GM23248 (cell line): ENCODE results near the gene SKP1. TPM values are rescaled to one million over a fixed set of nuclear protein-coding genes. Genes with fewer than 3 reads are reported as not detected.

Source experiments
- DNase-seq: peaks from one replicate; pipeline ENCODE4 v3.0.0-alpha.2; 2015
- H2AFZ ChIP-seq: fragments of 200-600 bp; sonication (generic); 2 replicates; pipeline ENCODE4 v1.6.1; 2016; ENCODE audit warnings: antibody characterized with exemption
- H3F3A ChIP-seq: fragments of 200-600 bp; sonication (generic); 2 replicates; pipeline ENCODE4 v1.6.1; 2016; ENCODE audit warnings: mild to moderate bottlenecking, antibody characterized with exemption, mixed run types; ENCODE audit not compliant: insufficient read depth
- H3K27ac ChIP-seq: fragments of 200-600 bp; sonication (generic); 2 replicates; pipeline ENCODE4 v1.5.1; 2016; ENCODE audit warnings: mild to moderate bottlenecking
- H3K27me3 ChIP-seq: fragments of 200-600 bp; sonication (generic); replicated peaks from 2 replicates; pipeline ENCODE4 v1.6.1; 2016; ENCODE audit warnings: mild to moderate bottlenecking; ENCODE audit not compliant: insufficient read depth
- H3K36me3 ChIP-seq: fragments of 200-600 bp; sonication (generic); 2 replicates; pipeline ENCODE4 v1.6.1; 2016; ENCODE audit warnings: low read depth, mild to moderate bottlenecking
- H3K4me1 ChIP-seq: fragments of 200-600 bp; sonication (generic); 2 replicates; pipeline ENCODE4 v1.6.1; 2016; ENCODE audit warnings: mild to moderate bottlenecking; ENCODE audit not compliant: insufficient read depth
- H3K4me2 ChIP-seq: fragments of 200-600 bp; sonication (generic); one replicate; pipeline ENCODE4 v1.6.1; 2016; ENCODE audit warnings: mild to moderate bottlenecking; ENCODE audit not compliant: unreplicated experiment
- H3K4me3 ChIP-seq: fragments of 200-600 bp; sonication (generic); 2 replicates; pipeline ENCODE4 v1.5.1; 2016; ENCODE audit warnings: mild to moderate bottlenecking
- H3K79me2 ChIP-seq: fragments of 200-600 bp; sonication (generic); 2 replicates; pipeline ENCODE4 v1.6.1; 2016; ENCODE audit warnings: mild to moderate bottlenecking; ENCODE audit not compliant: insufficient read depth
- H3K9ac ChIP-seq: fragments of 200-600 bp; sonication (generic); 2 replicates; pipeline ENCODE4 v1.6.1; 2016; ENCODE audit warnings: mild to moderate bottlenecking
- H3K9me2 ChIP-seq: fragments of 200-600 bp; sonication (generic); 2 replicates; pipeline ENCODE4 v1.6.1; 2016; ENCODE audit warnings: mixed run types, mild to moderate bottlenecking, moderate library complexity; ENCODE audit not compliant: insufficient read depth
- H3K9me3 ChIP-seq: fragments of 200-600 bp; sonication (generic); one replicate; pipeline ENCODE4 v1.6.1; 2017; ENCODE audit warnings: low read depth
- H4K20me1 ChIP-seq: fragments of 200-600 bp; sonication (generic); 2 replicates; pipeline ENCODE4 v1.6.0; 2016; ENCODE audit not compliant: insufficient read depth
- EZH2 ChIP-seq: fragments of 200-600 bp; sonication (generic); IDR thresholded peaks from 2 replicates; pipeline ENCODE4 v1.6.1; 2018; ENCODE audit warnings: antibody characterized with exemption, mild to moderate bottlenecking; ENCODE audit not compliant: insufficient read depth, poor library complexity, severe bottlenecking
- EZH2phosphoT487 ChIP-seq: fragments of 200-600 bp; sonication (generic); IDR thresholded peaks from 2 replicates; pipeline ENCODE4 v1.6.1; 2018; ENCODE audit warnings: antibody characterized with exemption, moderate library complexity, mild to moderate bottlenecking, low read depth; ENCODE audit not compliant: insufficient read depth
- WGBS, 2 experiments: methylation state at CpG; one replicate each; pipeline ENCODE4 v1.1.6; 2015 to 2017; ENCODE audit warnings: low lambda C conversion rate in 2 of 2, low coverage in 1 of 2; ENCODE audit errors: missing lambda C conversion rate in 2 of 2; 5-methylcytosine and 5-hydroxymethylcytosine counted together
- in situ Hi-C: fragments of 300-500 bp; cut with MboI; formaldehyde crosslinking; loops from 2 replicates; pipeline ENCODE4 v1.15.0; 2020
- polyA plus RNA-seq: library from polyadenylated mRNA; unstranded; fragments of >200 nt; fragmentation: Nextera tagmentation; extraction: Ambion mirVana; gene quantifications from 2 replicates; pipeline ENCODE4 v1.2.1, GENCODE V29; 2016
- total RNA-seq: library from RNA; depleted of rRNA; stranded (reverse); fragments of >200 nt; shearing (Covaris generic); gene quantifications from 2 replicates; pipeline ENCODE4 v1.2.3, GENCODE V29; 2014

Gene SKP1
- total and polyA plus RNA-seq, 2 experiments from 2014 or later, result 238 to 1,145 TPM

DNA sequence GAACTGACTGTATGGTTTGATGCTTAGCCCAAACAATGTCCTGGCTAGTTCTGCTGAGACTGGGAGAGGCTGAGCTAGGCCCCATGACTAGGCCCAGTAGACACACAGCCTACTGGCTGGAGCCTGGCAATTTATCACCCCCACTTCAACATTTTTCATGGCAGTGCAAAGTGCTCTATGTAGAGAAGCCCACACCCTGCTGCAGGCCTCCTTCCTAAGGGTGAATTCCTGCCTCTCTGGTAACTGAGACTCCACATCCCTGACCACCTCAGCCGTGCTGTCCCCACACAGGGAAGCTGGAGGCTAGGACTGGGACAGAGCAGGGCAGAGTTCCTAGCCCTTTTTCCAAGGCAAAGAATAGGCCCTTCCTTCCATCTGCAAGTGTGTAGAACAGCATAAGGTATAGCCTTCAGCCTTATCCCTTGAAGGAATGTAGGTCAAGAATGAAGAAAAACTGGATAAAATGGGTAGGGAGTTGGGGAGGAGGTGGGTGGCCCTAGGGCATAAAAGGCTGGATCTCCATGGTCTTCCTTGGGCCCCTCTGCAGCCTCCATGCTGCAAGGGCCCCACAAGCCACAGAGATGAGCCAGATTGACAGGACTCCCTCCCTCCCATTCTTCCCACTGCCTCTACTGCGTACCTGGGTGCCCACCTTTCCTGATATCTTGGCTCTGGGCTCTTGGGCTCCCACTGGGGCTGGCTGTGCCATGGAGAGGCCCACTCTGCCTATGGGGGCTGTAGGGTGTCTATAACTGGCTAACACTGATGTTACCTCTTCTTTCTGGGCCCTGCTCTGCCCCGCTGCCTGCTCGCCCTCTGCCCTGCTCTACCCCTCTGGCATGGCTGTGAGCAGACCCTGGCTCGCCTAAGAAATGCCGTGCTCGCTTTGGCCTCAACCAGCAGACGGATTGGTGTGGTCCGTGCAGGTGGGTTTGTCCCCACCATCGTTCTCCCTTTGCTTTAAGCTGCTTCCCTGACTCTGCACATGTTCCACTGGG lies 32.5 kb downstream of the SKP1 start:
- 93 to 95% methylated on average over 10 of the region's 10 CpGs for WGBS, 2 experiments
- Histone ChIP-seq H4K20me1 (no peaks in the 10 kb centered on the region), H3K36me3 (peaks cover 12% of the 10 kb centered on the region; the same call in 1 of the 2 replicates), H3K4me1 (peaks cover 6% of the 10 kb centered on the region; the same call in 1 of the 2 replicates), H3F3A (peaks cover 13% of the 10 kb centered on the region; the same call in 1 of the 2 replicates), H2AFZ (no peak overlapping the region), H3K4me2 (no peak overlapping the region), H3K9me2 (no peaks in the 10 kb centered on the region), H3K4me3 (no peak overlapping the region), H3K79me2 (peaks cover 63% of the 10 kb centered on the region), H3K27me3 (no peaks in the 10 kb centered on the region), H3K9me3 (no peaks in the 10 kb centered on the region), H3K27ac (no peak overlapping the region), H3K9ac (no peak overlapping the region)
- no peak for DNase-seq
- TF ChIP-seq EZH2phosphoT487 (no peak), EZH2 (no peak)
- in situ Hi-C loops, result loop anchor here (5.0 kb wide), 1 partner anchor 102 kb away; no protein-coding TSS in a partner anchor

DNA sequence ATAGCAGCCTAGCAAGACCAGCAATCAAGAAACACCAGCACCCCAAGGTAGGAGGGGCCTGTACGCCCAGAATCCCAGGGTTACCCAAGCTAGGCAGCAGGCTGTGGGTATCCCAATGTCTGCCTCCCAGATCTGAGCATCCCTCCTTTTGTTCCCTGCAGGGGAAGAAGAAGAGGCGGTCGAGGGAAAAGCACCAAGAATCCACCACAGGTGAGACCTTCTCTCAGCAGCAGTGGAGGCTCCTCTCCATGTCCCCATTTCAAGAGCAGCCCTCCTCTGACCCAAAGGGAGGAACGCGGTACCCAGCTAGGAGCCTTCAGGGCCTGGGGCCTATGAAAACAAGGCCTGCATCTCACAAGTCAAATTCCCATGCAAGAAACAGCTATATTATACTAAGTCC lies 33.3 kb downstream of the SKP1 start:
- peaks cover 6% of the 10 kb centered on the region; the same call in 1 of the 2 replicates for H3K36me3 ChIP-seq
- in situ Hi-C loops, result loop anchor here (5.0 kb wide), 1 partner anchor 101 kb away; no protein-coding TSS in a partner anchor

DNA sequence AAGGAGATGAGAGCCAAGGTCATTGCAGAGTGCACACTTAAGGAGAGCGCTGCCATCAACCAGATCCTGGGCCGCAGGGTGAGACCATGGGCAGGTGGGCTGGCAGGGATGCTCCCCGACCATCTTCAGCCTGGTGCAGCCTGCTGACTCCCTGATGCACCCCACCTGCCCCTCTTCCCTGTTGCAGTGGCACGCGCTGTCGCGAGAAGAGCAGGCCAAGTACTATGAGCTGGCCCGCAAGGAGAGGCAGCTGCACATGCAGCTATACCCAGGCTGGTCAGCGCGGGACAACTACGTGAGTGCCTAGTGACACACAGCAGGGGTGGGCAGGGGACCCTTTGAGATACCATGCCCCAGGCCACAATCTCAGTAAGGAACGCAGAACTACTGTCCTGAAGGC lies 33.9 kb downstream of the SKP1 start:
- no peak for DNase-seq
- Histone ChIP-seq H3K27me3 (no peaks in the 10 kb centered on the region), H3K9ac (no peak overlapping the region), H3K36me3 (peaks cover 6% of the 10 kb centered on the region; the same call in 1 of the 2 replicates), H3K9me3 (no peaks in the 10 kb centered on the region), H3K4me3 (no peak overlapping the region), H2AFZ (no peak overlapping the region), H3K9me2 (no peaks in the 10 kb centered on the region), H3K4me2 (no peak overlapping the region), H3K4me1 (peaks cover 20% of the 10 kb centered on the region), H3K27ac (no peak overlapping the region), H4K20me1 (no peaks in the 10 kb centered on the region), H3F3A (0 out of 2 replicates have a peak, but pooled peaks cover 9% of the 10 kb centered on the region), H3K79me2 (peaks cover 57% of the 10 kb centered on the region)
- TF ChIP-seq EZH2 (no peak), EZH2phosphoT487 (no peak)
- in situ Hi-C loops, result loop anchor here (5.0 kb wide), 1 partner anchor 101 kb away; no protein-coding TSS in a partner anchor
- WGBS, 2 experiments, result 93 to 98% methylated on average over 12 of the region's 12 CpGs

More for the DNA sequence above, 33.3 kb downstream of the SKP1 start:
- Histone ChIP-seq H3K79me2 (peaks cover 60% of the 10 kb centered on the region), H3K4me1 (peaks cover 13% of the 10 kb centered on the region), H3K27me3 (no peaks in the 10 kb centered on the region), H2AFZ (no peak overlapping the region), H3K9me3 (no peaks in the 10 kb centered on the region), H3K9me2 (no peaks in the 10 kb centered on the region), H3K4me2 (no peak overlapping the region), H4K20me1 (no peaks in the 10 kb centered on the region), H3F3A (0 out of 2 replicates have a peak, but pooled peaks cover 9% of the 10 kb centered on the region), H3K9ac (no peak overlapping the region), H3K27ac (no peak overlapping the region), H3K4me3 (no peak overlapping the region)
- TF ChIP-seq EZH2phosphoT487 (no peak), EZH2 (no peak)
- WGBS, 2 experiments, result 97 to 99% methylated on average over 5 of the region's 5 CpGs
- DNase-seq, result no peak

DNA sequence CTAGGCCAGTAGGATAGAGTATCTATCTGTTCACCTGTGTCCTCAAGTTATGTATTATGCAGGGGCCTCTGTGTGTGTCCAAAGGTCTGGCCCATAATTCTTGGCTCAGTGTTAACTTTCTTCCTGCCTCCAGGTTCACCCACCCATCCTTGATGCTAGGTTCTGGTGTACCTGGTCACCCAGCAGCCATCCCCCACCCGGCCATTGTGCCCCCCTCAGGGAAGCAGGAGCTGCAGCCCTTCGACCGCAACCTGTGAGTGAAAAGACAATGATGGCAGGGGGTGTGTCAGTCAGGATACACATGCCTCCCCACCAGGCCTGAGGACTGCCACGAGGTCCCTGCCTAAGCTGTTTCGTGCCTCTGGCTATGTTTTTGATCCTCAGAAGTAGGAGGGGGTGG lies 34.7 kb downstream of the SKP1 start:
- Histone ChIP-seq H3K9me2 (no peaks in the 10 kb centered on the region), H2AFZ (no peak overlapping the region), H3K9me3 (no peaks in the 10 kb centered on the region), H3K4me3 (no peak overlapping the region), H3K27ac (no peak overlapping the region), H3K79me2 (peaks cover 57% of the 10 kb centered on the region), H4K20me1 (no peaks in the 10 kb centered on the region), H3K9ac (no peak overlapping the region), H3K27me3 (no peaks in the 10 kb centered on the region), H3K4me2 (no peak overlapping the region), H3K4me1 (peaks cover 23% of the 10 kb centered on the region), H3K36me3 (peaks cover 6% of the 10 kb centered on the region; the same call in 1 of the 2 replicates), H3F3A (peaks cover 10% of the 10 kb centered on the region; the same call in 1 of the 2 replicates)
- in situ Hi-C loops, result loop anchor here (5.0 kb wide), 1 partner anchor 100 kb away; no protein-coding TSS in a partner anchor
- WGBS, 2 experiments, result 51 to 60% methylated on average over 4 to 5 of the region's 5 CpGs
- no peak for TF ChIP-seq EZH2phosphoT487
- TF ChIP-seq EZH2, result no peak
- no peak for DNase-seq
